Peyer's patch (tissue), 4 donors: Measurements from ENCODE around the gene RAB37. TPM values are rescaled to one million over a fixed set of nuclear protein-coding genes. Genes with fewer than 3 reads are reported as not detected.

Experiments
- DNase-seq, 3 donors: peaks; one replicate each; pipeline ENCODE4 v3.0.0-alpha.2; 2017 to 2019
- H3K27ac ChIP-seq, 4 donors: fragments of 200-600 bp; sonication (generic); one replicate each; pipeline ENCODE4 v1.5.1; 2016 to 2019
- H3K27me3 ChIP-seq, 2 donors: fragments of 200-600 bp; sonication (generic); one replicate each; pipeline ENCODE4 v1.5.1; 2019
- H3K36me3 ChIP-seq, 3 donors: fragments of 200-600 bp; sonication (generic); one replicate each; pipeline ENCODE4 v1.5.1; 2016 to 2019
- H3K4me1 ChIP-seq, 4 donors: fragments of 200-600 bp; sonication (generic); one replicate each; pipeline ENCODE4 v1.5.1; 2016 to 2019
- H3K4me3 ChIP-seq, 4 donors: fragments of 200-600 bp; sonication (generic); 1 replicate in 3 of 4; 2 replicates in 1 of 4; pipeline ENCODE4 v1.5.1; 2016 to 2019; ENCODE audit warnings: mild to moderate bottlenecking in 1 of 4
- H3K9me3 ChIP-seq, 4 donors: fragments of 200-600 bp; sonication (generic); one replicate each; pipeline ENCODE4 v1.5.1; 2016 to 2019; ENCODE audit warnings: mild to moderate bottlenecking in 1 of 4
- POLR2A ChIP-seq, 2 donors: fragments of 450-650 bp; IDR thresholded peaks; one replicate each; pipeline ENCODE4 v1.5.1; 2017; ENCODE audit warnings: antibody characterized with exemption in 2 of 2, mild to moderate bottlenecking in 2 of 2, moderate library complexity in 2 of 2
- total RNA-seq, 4 donors: library from RNA; depleted of rRNA; stranded (reverse); fragments of >200 nt; gene quantifications; one replicate each; pipeline ENCODE4 v1.1.0, GENCODE V29; 2016
- TF ChIP-seq, protein P1 (sequence below), 6 experiments: fragments of 450-650 bp in 4 of 6; fragments of 200-600 bp in 2 of 6; sonication (generic) in 1 of 6; IDR thresholded peaks; one replicate each; pipeline ENCODE4 v1.5.1; 2017 to 2019; ENCODE audit warnings: antibody characterized with exemption in 6 of 6, mild to moderate bottlenecking in 3 of 6, moderate library complexity in 1 of 6

RAB37 gene
- total RNA-seq, 4 donors from 2014 or later: 1.1 to 35.5 (median 4.4) TPM

DNA sequence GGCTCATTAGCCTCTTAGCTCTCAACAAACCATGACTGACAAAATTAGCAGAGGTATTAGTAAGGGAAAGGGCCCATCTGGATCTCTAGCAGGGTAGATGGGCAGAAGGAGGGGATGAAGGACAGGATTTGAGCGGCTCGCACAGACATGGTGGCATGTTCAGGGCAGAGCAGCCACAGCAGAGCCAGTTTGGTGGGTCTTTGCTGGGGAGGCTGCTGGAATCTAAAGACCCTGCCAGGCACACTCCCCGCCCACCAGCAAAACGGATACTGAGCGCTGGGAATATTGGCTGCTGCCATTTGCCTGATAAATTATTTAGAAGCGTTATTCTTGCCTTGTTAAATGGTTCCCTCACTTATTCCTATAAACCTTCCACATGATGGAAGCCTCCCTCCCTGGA, 59.8 kb downstream of the RAB37 start:
- H3K4me3 ChIP-seq: no peak overlapping the region
- H3K4me1 ChIP-seq: no peaks in the 10 kb centered on the region
- no peaks in the 10 kb centered on the region for H3K9me3 ChIP-seq
- H3K27ac ChIP-seq: no peak overlapping the region
- TF ChIP-seq POLR2A (IDR thresholded peaks at IDR 0.05): no peak
- TF ChIP-seq, protein P1, sequence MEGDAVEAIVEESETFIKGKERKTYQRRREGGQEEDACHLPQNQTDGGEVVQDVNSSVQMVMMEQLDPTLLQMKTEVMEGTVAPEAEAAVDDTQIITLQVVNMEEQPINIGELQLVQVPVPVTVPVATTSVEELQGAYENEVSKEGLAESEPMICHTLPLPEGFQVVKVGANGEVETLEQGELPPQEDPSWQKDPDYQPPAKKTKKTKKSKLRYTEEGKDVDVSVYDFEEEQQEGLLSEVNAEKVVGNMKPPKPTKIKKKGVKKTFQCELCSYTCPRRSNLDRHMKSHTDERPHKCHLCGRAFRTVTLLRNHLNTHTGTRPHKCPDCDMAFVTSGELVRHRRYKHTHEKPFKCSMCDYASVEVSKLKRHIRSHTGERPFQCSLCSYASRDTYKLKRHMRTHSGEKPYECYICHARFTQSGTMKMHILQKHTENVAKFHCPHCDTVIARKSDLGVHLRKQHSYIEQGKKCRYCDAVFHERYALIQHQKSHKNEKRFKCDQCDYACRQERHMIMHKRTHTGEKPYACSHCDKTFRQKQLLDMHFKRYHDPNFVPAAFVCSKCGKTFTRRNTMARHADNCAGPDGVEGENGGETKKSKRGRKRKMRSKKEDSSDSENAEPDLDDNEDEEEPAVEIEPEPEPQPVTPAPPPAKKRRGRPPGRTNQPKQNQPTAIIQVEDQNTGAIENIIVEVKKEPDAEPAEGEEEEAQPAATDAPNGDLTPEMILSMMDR (IDR thresholded peaks at IDR 0.05): no peak
- H3K36me3 ChIP-seq: peaks cover 0 to 58% (median 0%) of the 10 kb centered on the region in 3 donors
- DNase-seq: no peak
- H3K27me3 ChIP-seq: no peaks in the 10 kb centered on the region

Other genes starting within 250 kb of the RAB37 start
- gene CD300LB, start 205.8 kb upstream of the RAB37 start, total RNA-seq: not detected
- gene CD300C, start 191.1 kb upstream of the RAB37 start, total RNA-seq: not detected
- gene CD300H, start 169.7 kb upstream of the RAB37 start, total RNA-seq: not detected
- gene CD300LD, start 145.0 kb upstream of the RAB37 start, total RNA-seq: not detected
- not detected for gene CD300E, start 113.5 kb upstream of the RAB37 start, total RNA-seq
- 1 to 10 TPM in 2 of 4 donors, not detected in 2; 1.1 to 1.7 TPM for gene CD300LF, start 24.3 kb upstream of the RAB37 start, total RNA-seq
- 100 to 1,000 TPM; 121 to 600 (median 488) TPM for gene NHERF1, start 11.4 kb downstream of the RAB37 start, total RNA-seq
- gene NAT9, start 39.1 kb downstream of the RAB37 start, total RNA-seq: 10 to 100 TPM; 23.1 to 85.0 (median 37.4) TPM
- 1 to 10 TPM in 1 of 4 donors, under 1 TPM in 1, not detected in 2; 0.13 to 2.7 TPM for gene GRIN2C, start 122.6 kb downstream of the RAB37 start, total RNA-seq
- gene FDXR, start 135.7 kb downstream of the RAB37 start, total RNA-seq: 10 to 100 TPM in 3 of 4 donors, 1 to 10 TPM in 1; 1.7 to 16.1 (median 13.1) TPM
- gene FADS6, start 156.4 kb downstream of the RAB37 start, total RNA-seq: 100 to 1,000 TPM in 1 of 4 donors, 10 to 100 TPM in 2, not detected in 1; 79.9 to 161 (median 82.1) TPM
- gene USH1G, start 186.0 kb downstream of the RAB37 start, total RNA-seq: 1 to 10 TPM in 3 of 4 donors, not detected in 1; 1.6 to 3.7 (median 2.3) TPM
- 10 to 100 TPM in 1 of 4 donors, 1 to 10 TPM in 2, not detected in 1; 4.6 to 11.9 (median 8.8) TPM for gene OTOP2, start 187.0 kb downstream of the RAB37 start, total RNA-seq
- gene OTOP3, start 198.6 kb downstream of the RAB37 start, total RNA-seq: 1 to 10 TPM in 3 of 4 donors, not detected in 1; 5.2 to 9.3 (median 8.5) TPM
- 100 to 1,000 TPM in 3 of 4 donors, 10 to 100 TPM in 1; 80.0 to 148 (median 124) TPM for gene HID1, start 235.5 kb downstream of the RAB37 start, total RNA-seq